ENCODE measurements around the gene HRK. TPM values are rescaled to one million over a fixed set of nuclear protein-coding genes. Genes with fewer than 3 reads are reported as not detected.

Gene HRK
- total and polyA plus RNA-seq, 2 of the 13 experiments (the other 11 are each of a cell fraction or from before 2014, with no cell fraction given) = 0.02 TPM; not detected in 1

GRCh38 chr12:116892349-116893140, 11.3 kb upstream of the HRK start:
- Histone ChIP-seq H3K4me1 (ENCODE audit: insufficient read depth, low read length) (peaks cover 10% of the 10 kb centered on the region), H2AFZ (ENCODE audit: low read length) (no peak overlapping the region), H3K4me2 (ENCODE audit: low read depth, low read length) (no peak overlapping the region), H3K27me3 (ENCODE audit: control insufficient read depth in 1 of 2, insufficient read depth in 2 of 2, low read length in 2 of 2) (peaks cover 0 to 8% of the 10 kb centered on the region in 2 experiments; a peak in 2 of 5 replicates), H3K4me3 (replicated peaks in 1 of 3; ENCODE audit: insufficient read depth in 1 of 3, low read depth in 2 of 3, low read length in 3 of 3) (no peak overlapping the region), H3K27ac (ENCODE audit: extremely low read length, insufficient read depth, low read length) (no peak overlapping the region), H3K9me3 (ENCODE audit: low read length) (no peaks in the 10 kb centered on the region), H3K36me3 (replicated peaks in 1 of 2; ENCODE audit: control insufficient read depth in 1 of 2, insufficient read depth in 2 of 2, low read length in 2 of 2) (no peaks in the 10 kb centered on the region), H3K79me2 (ENCODE audit: insufficient read depth, low read length) (no peaks in the 10 kb centered on the region), H4K20me1 (ENCODE audit: insufficient read depth, low read length) (no peaks in the 10 kb centered on the region), H3K9ac (ENCODE audit: insufficient read depth, low read depth, low read length) (no peak overlapping the region)
- intact Hi-C loops (cut with micrococcal nuclease; ENCODE audit: unreplicated experiment) = no loop called here
- FAIRE-seq (no peak), ATAC-seq (no peak), DNase-seq (ENCODE audit: low spot score) (no peak)
- TF ChIP-seq SNAPC4 (CRISPR knock-in tag; IDR thresholded peaks at IDR 0.05) = no peak
- TF ChIP-seq USF2 (IDR thresholded peaks at IDR 0.05; ENCODE audit: low read depth, low read length) = no peak
- TF ChIP-seq USF2 (CRISPR knock-in tag; IDR thresholded peaks at IDR 0.05; ENCODE audit: borderline replicate concordance) = peak; percentile 30; the same call in 1 of the 2 replicates
- TF ChIP-seq HCFC1 (IDR thresholded peaks at IDR 0.05; ENCODE audit: low read depth, low read length) = peak; percentile 17; the same call in 1 of the 2 replicates
- peak; percentile 82 for TF ChIP-seq ZNF143 (CRISPR knock-in tag; IDR thresholded peaks at IDR 0.05)
- TF ChIP-seq THAP11 (CRISPR knock-in tag; IDR thresholded peaks at IDR 0.05) = peak; percentile 93
- 44% methylated on average over 12 of the region's 12 CpGs for WGBS (ENCODE audit: low lambda C conversion rate)
- in situ Hi-C loops (cut with HindIII; ENCODE audit: extremely low pct_ligation_motif_present, low pct_unique_long_range_greater_than_20kb) = no loop called here
- BruUV-seq (replicated peaks) = no TSS peak
- ChIA-PET CTCF (ENCODE audit: low intra/inter-chr PET ratio, low total read pairs) (no interaction called here), POLR2A (no interaction called here)
